Type B pancreatic cell (in vitro differentiated cells): ENCODE measurements around the gene CAMK1D. TPM values are rescaled to one million over a fixed set of nuclear protein-coding genes. Genes with fewer than 3 reads are reported as not detected.
"Not testable (repeated sequence)": the region's sequence is repeated elsewhere in the genome, so short reads cannot be mapped to it uniquely, and the experiment has no call there.

Experiments
- DNase-seq: peaks from one replicate; pipeline ENCODE4 v3.0.0; 2021; ENCODE audit warnings: mixed read lengths; ENCODE audit not compliant: unreplicated experiment; ENCODE audit errors: extremely low spot score
- H3K27ac Mint-ChIP-seq: 2 replicates; pipeline ENCODE4 v1.8.0; 2021; ENCODE audit warnings: mild to moderate bottlenecking, mixed read lengths
- H3K27me3 Mint-ChIP-seq: 2 replicates; pipeline ENCODE4 v1.8.0; 2021; ENCODE audit warnings: mixed read lengths
- H3K36me3 Mint-ChIP-seq: 2 replicates; pipeline ENCODE4 v1.8.0; 2021; ENCODE audit warnings: mixed read lengths
- H3K4me1 Mint-ChIP-seq: one replicate; pipeline ENCODE4 v1.8.0; 2021; ENCODE audit warnings: mixed read lengths; ENCODE audit not compliant: unreplicated experiment
- H3K4me3 Mint-ChIP-seq: 2 replicates; pipeline ENCODE4 v1.8.0; 2021; ENCODE audit warnings: mild to moderate bottlenecking, mixed read lengths
- H3K9me3 Mint-ChIP-seq: 2 replicates; pipeline ENCODE4 v1.8.0; 2021; ENCODE audit warnings: mixed read lengths
- total RNA-seq: library from RNA; stranded (reverse); gene quantifications from 2 replicates; pipeline ENCODE4 v1.2.1, GENCODE V29; 2021; ENCODE audit warnings: low replicate concordance
- TF ChIP-seq, protein P1 (sequence below): fragments of 200-600 bp; sonication (generic); conservative IDR thresholded peaks from 2 replicates; pipeline ENCODE4 v1.5.0; 2021; ENCODE audit warnings: antibody characterized with exemption, mild to moderate bottlenecking

CAMK1D gene
- total RNA-seq, 1 donor from 2014 or later, result 12.2 TPM

DNA sequence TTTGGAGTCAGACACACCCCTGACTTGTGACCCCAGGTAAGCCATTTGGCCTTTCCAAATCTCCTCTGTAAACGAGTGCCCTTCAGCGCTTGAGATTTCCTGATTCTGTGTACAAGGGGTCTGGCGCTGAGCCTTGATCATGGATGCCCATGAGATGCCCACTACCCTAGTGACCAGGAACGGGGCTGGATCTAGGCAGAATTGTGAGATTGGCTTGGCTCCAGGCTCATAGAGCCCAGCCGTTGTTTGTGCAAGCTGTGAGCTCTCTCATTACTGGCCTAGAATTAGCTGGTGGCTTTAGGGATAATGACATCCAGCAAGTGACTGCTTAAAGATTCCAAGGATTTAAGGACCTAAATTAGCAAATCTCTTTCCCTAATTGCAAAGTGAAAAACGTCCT lies 84.9 kb downstream of the CAMK1D start:
- no peak overlapping the region for H3K4me3 Mint-ChIP-seq
- H3K36me3 Mint-ChIP-seq, result no peaks in the 10 kb centered on the region
- no peak overlapping the region for H3K27ac Mint-ChIP-seq
- TF ChIP-seq, protein P1, sequence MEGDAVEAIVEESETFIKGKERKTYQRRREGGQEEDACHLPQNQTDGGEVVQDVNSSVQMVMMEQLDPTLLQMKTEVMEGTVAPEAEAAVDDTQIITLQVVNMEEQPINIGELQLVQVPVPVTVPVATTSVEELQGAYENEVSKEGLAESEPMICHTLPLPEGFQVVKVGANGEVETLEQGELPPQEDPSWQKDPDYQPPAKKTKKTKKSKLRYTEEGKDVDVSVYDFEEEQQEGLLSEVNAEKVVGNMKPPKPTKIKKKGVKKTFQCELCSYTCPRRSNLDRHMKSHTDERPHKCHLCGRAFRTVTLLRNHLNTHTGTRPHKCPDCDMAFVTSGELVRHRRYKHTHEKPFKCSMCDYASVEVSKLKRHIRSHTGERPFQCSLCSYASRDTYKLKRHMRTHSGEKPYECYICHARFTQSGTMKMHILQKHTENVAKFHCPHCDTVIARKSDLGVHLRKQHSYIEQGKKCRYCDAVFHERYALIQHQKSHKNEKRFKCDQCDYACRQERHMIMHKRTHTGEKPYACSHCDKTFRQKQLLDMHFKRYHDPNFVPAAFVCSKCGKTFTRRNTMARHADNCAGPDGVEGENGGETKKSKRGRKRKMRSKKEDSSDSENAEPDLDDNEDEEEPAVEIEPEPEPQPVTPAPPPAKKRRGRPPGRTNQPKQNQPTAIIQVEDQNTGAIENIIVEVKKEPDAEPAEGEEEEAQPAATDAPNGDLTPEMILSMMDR, result no peak
- H3K9me3 Mint-ChIP-seq, result peaks cover under 1% of the 10 kb centered on the region
- peaks cover 26% of the 10 kb centered on the region for H3K4me1 Mint-ChIP-seq
- peaks cover 8% of the 10 kb centered on the region for H3K27me3 Mint-ChIP-seq
- no peak for DNase-seq

DNA sequence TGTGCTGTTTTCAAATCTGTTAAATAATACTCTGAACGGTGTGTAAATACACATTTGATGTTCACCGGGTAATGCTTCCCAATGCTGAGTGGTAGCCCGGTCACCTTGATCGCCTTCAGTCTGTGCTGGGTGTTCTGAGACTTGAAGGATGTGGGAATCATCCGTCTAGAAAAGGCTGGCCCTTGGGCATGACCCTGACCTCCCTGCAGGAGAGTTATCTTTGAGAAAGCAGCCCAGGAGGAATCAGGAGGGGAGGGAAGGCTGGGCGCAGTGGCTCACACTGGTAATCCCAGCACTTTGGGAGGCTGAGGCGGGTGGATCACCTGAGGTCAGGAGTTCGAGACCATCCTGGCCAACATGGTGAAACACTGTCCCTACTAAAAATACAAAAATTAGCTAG lies 85.3 kb downstream of the CAMK1D start:
- H3K36me3 Mint-ChIP-seq, H3K9me3 Mint-ChIP-seq, H3K4me3 Mint-ChIP-seq, H3K27ac Mint-ChIP-seq, DNase-seq, H3K27me3 Mint-ChIP-seq: not testable (repeated sequence)
- H3K4me1 Mint-ChIP-seq, result peaks cover 30% of the 10 kb centered on the region

DNA sequence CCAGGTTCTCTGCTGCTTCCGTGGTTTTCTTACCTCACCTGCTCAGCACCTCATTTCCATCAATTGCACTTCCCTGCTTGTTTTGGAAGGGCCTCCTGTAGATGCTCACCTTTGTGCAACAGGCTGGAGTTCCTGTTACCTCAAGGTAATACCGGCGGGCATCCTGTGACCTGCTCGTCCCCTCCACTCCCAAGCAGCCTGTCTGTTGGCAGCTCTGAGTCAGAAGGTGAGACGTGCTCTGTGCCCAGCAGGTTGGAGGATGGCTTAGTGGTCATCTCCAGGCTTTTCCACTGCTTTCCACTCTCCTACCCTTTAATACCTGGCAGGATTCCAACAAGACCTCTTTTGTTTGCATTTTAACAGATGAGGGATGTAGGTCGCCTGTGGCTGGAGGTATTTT lies 86.0 kb downstream of the CAMK1D start:
- H3K4me1 Mint-ChIP-seq, result peaks cover 23% of the 10 kb centered on the region
- peaks cover 6% of the 10 kb centered on the region for H3K9me3 Mint-ChIP-seq
- peaks cover 6% of the 10 kb centered on the region for H3K27me3 Mint-ChIP-seq
- no peak overlapping the region for H3K27ac Mint-ChIP-seq
- no peaks in the 10 kb centered on the region for H3K36me3 Mint-ChIP-seq
- TF ChIP-seq, protein P1, result no peak
- no peak overlapping the region for H3K4me3 Mint-ChIP-seq
- no peak for DNase-seq

DNA sequence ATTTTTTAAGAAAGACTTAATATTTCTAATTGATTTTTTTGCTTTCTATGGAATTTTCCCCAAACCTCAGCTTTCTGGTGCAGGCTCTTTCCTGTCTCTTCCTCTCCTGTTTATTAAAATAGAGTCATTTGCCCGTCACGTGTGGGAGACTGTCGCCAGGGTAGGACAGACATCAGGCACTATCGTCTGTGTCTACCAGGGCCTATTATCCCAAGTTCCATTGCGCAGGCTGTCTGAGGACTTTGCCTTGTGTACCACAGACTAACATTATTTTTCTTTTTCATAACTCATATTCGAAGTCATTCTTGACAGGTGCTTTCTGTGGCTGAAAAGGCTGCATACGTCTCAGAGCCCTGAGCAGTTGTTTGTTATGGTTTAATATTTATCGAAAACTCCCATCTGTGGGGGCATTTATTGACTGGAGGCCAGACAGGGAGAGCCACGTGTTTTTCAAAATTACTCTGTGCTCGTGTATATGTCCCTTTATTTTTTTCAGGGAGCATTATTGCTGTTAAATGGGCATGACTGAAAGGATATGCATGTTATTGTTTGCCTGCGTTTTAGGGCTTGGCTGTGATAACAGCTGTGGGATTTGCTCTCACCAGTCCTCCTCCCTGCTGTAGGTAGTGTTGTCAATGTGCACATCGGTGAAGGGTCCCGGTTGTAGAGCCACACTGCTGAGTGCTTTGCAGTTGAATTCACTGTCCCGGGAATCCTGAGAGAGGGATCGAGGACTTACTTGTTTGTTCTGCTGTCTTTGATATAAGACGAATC lies 89.8 kb downstream of the CAMK1D start:
- Mint-ChIP-seq H3K4me3 (no peak overlapping the region), H3K9me3 (peaks cover 6% of the 10 kb centered on the region), H3K4me1 (peaks cover 15% of the 10 kb centered on the region), H3K27ac (no peak overlapping the region), H3K36me3 (no peaks in the 10 kb centered on the region), H3K27me3 (no peaks in the 10 kb centered on the region)
- TF ChIP-seq, protein P1, result no peak
- DNase-seq, result no peak

DNA sequence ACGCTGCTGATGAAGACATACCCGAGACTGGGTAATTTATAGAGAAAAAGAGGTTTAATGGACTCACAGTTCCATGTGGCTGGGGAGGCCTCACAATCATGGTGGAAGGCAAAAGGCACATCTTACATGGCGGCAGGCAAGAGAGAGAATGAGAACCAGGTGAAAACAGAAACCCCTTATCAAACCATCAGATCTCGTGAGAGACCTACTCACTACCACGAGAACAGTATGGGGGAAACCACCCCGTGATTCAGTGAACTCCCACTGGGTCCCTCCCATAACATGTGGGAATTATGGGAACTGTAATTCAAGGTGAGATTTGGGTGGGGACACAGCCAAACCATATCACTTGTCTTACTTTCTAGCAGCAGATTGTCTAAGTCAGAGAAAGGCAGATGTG lies 90.4 kb downstream of the CAMK1D start:
- H3K9me3 Mint-ChIP-seq, H3K27me3 Mint-ChIP-seq, H3K27ac Mint-ChIP-seq, H3K4me3 Mint-ChIP-seq, H3K36me3 Mint-ChIP-seq, DNase-seq: not testable (repeated sequence)
- peaks cover 12% of the 10 kb centered on the region for H3K4me1 Mint-ChIP-seq

DNA sequence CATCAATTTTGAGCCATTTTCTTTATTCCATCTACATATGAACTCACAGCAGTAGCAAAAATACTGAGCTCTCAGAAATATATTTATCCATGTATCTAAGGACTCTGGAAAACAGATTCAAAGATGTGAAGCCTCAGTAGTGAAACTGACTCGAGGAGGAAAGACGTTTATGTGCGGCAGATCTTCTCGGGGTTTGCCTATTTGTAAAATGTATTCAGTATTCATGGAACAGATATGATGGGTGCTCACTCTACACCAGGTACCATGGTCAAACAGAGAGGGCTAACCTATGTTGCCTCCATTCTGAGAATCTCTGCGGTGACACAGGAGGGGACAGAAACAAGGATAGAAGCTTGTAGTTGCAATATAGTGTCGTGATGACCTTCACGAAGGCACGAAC lies 93.7 kb downstream of the CAMK1D start:
- Mint-ChIP-seq H3K27me3 (no peaks in the 10 kb centered on the region), H3K9me3 (peaks cover 10% of the 10 kb centered on the region), H3K36me3 (no peaks in the 10 kb centered on the region), H3K27ac (no peak overlapping the region), H3K4me3 (no peak overlapping the region), H3K4me1 (peaks cover 25% of the 10 kb centered on the region)
- TF ChIP-seq, protein P1, result no peak
- no peak for DNase-seq
